HepG2 (cell line): ENCODE results near the gene SMYD5. TPM values are rescaled to one million over a fixed set of nuclear protein-coding genes. Genes with fewer than 3 reads are reported as not detected.

ENCODE experiments used
- FOXA3 ChIP-seq: IDR thresholded peaks from 2 replicates; pipeline ENCODE4 v1.6.1; 2016; ENCODE audit warnings: missing genetic modification reagents, missing compliant biosample characterization
- MEF2D ChIP-seq: sonication (generic); formaldehyde crosslinking; IDR thresholded peaks from 2 replicates; pipeline ENCODE4 v1.5.1; 2020; ENCODE audit warnings: mild to moderate bottlenecking, missing genetic modification reagents
- MXI1 ChIP-seq: IDR thresholded peaks from 3 replicates; pipeline ENCODE4 v1.6.1; 2012; ENCODE audit warnings: low read depth, low read length, inconsistent platforms, borderline replicate concordance
- PPARG ChIP-seq: conservative IDR thresholded peaks from 2 replicates; pipeline ENCODE4 v1.6.1; 2016; ENCODE audit warnings: missing biosample characterization, missing genetic modification reagents
- RAD51 ChIP-seq: fragments of 450-650 bp; IDR thresholded peaks from 2 replicates; pipeline ENCODE4 v1.6.1; 2016; ENCODE audit warnings: borderline replicate concordance
- SCMH1 ChIP-seq: sonication (generic); formaldehyde crosslinking; IDR thresholded peaks from 2 replicates; pipeline ENCODE4 v1.9.0; 2021; ENCODE audit warnings: missing genetic modification reagents, mild to moderate bottlenecking, borderline replicate concordance
- ZMYM4 ChIP-seq: sonication (generic); formaldehyde crosslinking; IDR thresholded peaks from 2 replicates; pipeline ENCODE4 v1.8.1; 2023; ENCODE audit warnings: mild to moderate bottlenecking, missing genetic modification reagents
- ZNF264 ChIP-seq: sonication (generic); formaldehyde crosslinking; IDR thresholded peaks from 2 replicates; pipeline ENCODE4 v1.4.0; 2020; ENCODE audit warnings: missing genetic modification reagents
- ZNF333 ChIP-seq: sonication (generic); formaldehyde crosslinking; IDR thresholded peaks from 2 replicates; pipeline ENCODE4 v1.4.0; 2020; ENCODE audit warnings: mild to moderate bottlenecking, missing genetic modification reagents, borderline replicate concordance
- ZNF496 ChIP-seq: sonication (generic); formaldehyde crosslinking; IDR thresholded peaks from 2 replicates; pipeline ENCODE4 v1.8.1; 2023; ENCODE audit warnings: mild to moderate bottlenecking, moderate library complexity, missing genetic modification reagents; ENCODE audit not compliant: insufficient replicate concordance
- ZNF563 ChIP-seq: sonication (generic); formaldehyde crosslinking; IDR thresholded peaks from 2 replicates; pipeline ENCODE4 v1.8.0; 2022; ENCODE audit warnings: mild to moderate bottlenecking, moderate library complexity, missing genetic modification reagents
- ZNF792 ChIP-seq: IDR thresholded peaks from 2 replicates; pipeline ENCODE4 v1.6.1; 2016
- ZSCAN9 ChIP-seq: IDR thresholded peaks from 2 replicates; pipeline ENCODE4 v1.6.1; 2016; ENCODE audit warnings: borderline replicate concordance
- polyA plus RNA-seq, 8 experiments: library from polyadenylated mRNA; depleted of rRNA in 3 of 8; stranded (reverse) in 7 of 8; unstranded in 1 of 8; fragments of >200 nt; fragmentation: Illumina TruSeq in 4 of 8; extraction: Trizol in 4 of 8; gene quantifications; 2 replicates each; pipeline versions ENCODE4 v1.2.1 to v1.2.3, GENCODE V29; 2011 to 2016; ENCODE audit warnings: low read depth in 4 of 8, missing spikeins in 1 of 8, mixed read lengths in 1 of 8; ENCODE audit not compliant: insufficient read depth in 1 of 8
- total RNA-seq, 5 experiments: library from RNA; depleted of rRNA; stranded (reverse); fragments of >200 nt; fragmentation: Illumina TruSeq; extraction: Trizol; gene quantifications; 2 replicates each; pipeline ENCODE4 v1.2.3, GENCODE V29; 2016; ENCODE audit warnings: low read depth in 1 of 5
- TF ChIP-seq, protein P1 (sequence below), 2 experiments: IDR thresholded peaks; 2 replicates each; pipeline ENCODE4 v1.6.1; 2011 to 2012; ENCODE audit warnings: low read length in 2 of 2, borderline replicate concordance in 1 of 2, low read depth in 1 of 2, mild to moderate bottlenecking in 1 of 2, moderate library complexity in 1 of 2
- TF ChIP-seq, protein P2 (sequence below): sonication (generic); formaldehyde crosslinking; conservative IDR thresholded peaks from 2 replicates; pipeline ENCODE4 v1.4.0; 2020; ENCODE audit warnings: missing genetic modification reagents
- TF ChIP-seq, protein P3 (sequence below): sonication (generic); formaldehyde crosslinking; IDR thresholded peaks from 2 replicates; pipeline ENCODE4 v1.5.0; 2020; ENCODE audit warnings: mild to moderate bottlenecking, missing genetic modification reagents, borderline replicate concordance

Gene SMYD5
- total and polyA plus RNA-seq, 2 of the 13 experiments (the other 11 are each of a cell fraction or from before 2014, with no cell fraction given): 55.8 to 70.4 TPM

DNA sequence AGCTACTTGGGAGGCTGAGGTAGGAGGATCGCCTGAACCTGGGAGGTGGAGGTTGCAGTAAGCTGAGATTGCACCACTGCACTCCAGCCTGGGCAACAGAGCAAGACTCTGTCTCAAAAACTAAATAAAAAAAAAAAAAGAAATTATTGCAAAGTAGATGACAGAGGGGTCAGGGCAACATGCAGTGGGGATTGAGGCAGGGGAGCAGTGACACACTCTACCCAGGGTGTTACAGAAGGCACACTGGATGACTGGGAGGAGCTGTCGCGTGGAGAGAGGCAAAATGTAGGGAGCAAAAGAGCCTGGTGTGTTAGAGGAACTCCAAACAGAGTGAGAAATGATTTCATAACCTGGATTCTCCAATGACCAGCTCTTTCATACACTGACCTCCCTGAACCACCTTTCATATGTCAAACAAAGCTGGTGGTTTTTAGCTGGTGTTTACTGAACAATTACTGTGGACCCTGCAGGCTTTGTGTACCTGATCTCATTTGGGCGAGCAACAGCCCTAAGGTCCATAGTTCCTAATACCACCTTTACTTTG lies 48.1 kb downstream of the SMYD5 start (continued):
- TF ChIP-seq, protein P1, sequence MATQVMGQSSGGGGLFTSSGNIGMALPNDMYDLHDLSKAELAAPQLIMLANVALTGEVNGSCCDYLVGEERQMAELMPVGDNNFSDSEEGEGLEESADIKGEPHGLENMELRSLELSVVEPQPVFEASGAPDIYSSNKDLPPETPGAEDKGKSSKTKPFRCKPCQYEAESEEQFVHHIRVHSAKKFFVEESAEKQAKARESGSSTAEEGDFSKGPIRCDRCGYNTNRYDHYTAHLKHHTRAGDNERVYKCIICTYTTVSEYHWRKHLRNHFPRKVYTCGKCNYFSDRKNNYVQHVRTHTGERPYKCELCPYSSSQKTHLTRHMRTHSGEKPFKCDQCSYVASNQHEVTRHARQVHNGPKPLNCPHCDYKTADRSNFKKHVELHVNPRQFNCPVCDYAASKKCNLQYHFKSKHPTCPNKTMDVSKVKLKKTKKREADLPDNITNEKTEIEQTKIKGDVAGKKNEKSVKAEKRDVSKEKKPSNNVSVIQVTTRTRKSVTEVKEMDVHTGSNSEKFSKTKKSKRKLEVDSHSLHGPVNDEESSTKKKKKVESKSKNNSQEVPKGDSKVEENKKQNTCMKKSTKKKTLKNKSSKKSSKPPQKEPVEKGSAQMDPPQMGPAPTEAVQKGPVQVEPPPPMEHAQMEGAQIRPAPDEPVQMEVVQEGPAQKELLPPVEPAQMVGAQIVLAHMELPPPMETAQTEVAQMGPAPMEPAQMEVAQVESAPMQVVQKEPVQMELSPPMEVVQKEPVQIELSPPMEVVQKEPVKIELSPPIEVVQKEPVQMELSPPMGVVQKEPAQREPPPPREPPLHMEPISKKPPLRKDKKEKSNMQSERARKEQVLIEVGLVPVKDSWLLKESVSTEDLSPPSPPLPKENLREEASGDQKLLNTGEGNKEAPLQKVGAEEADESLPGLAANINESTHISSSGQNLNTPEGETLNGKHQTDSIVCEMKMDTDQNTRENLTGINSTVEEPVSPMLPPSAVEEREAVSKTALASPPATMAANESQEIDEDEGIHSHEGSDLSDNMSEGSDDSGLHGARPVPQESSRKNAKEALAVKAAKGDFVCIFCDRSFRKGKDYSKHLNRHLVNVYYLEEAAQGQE (IDR thresholded peaks at IDR 0.05; ENCODE audit: borderline replicate concordance in 1 of 2, low read depth in 1 of 2, low read length in 2 of 2): no peak
- TF ChIP-seq ZNF563 (CRISPR knock-in tag): no peak
- no peak for TF ChIP-seq ZNF496 (CRISPR knock-in tag)
- TF ChIP-seq ZSCAN9 (CRISPR knock-in tag): peak; percentile 91; the same call in 1 of the 2 replicates
- TF ChIP-seq FOXA3 (CRISPR knock-in tag): peak; percentile 97
- TF ChIP-seq RAD51: no peak
- TF ChIP-seq ZNF792 (CRISPR knock-in tag): peak; percentile 80; the same call in 1 of the 2 replicates
- TF ChIP-seq ZNF264 (CRISPR knock-in tag): peak; percentile 82; the same call in 1 of the 2 replicates
- peak; percentile 61 for TF ChIP-seq ZMYM4 (CRISPR knock-in tag)
- TF ChIP-seq PPARG (CRISPR knock-in tag): peak; percentile 78; the same call in 1 of the 2 replicates
- TF ChIP-seq, protein P2, sequence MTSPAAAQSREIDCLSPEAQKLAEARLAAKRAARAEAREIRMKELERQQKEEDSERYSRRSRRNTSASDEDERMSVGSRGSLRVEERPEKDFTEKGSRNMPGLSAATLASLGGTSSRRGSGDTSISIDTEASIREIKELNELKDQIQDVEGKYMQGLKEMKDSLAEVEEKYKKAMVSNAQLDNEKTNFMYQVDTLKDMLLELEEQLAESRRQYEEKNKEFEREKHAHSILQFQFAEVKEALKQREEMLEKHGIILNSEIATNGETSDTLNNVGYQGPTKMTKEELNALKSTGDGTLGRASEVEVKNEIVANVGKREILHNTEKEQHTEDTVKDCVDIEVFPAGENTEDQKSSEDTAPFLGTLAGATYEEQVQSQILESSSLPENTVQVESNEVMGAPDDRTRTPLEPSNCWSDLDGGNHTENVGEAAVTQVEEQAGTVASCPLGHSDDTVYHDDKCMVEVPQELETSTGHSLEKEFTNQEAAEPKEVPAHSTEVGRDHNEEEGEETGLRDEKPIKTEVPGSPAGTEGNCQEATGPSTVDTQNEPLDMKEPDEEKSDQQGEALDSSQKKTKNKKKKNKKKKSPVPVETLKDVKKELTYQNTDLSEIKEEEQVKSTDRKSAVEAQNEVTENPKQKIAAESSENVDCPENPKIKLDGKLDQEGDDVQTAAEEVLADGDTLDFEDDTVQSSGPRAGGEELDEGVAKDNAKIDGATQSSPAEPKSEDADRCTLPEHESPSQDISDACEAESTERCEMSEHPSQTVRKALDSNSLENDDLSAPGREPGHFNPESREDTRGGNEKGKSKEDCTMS: no peak
- no peak for TF ChIP-seq MEF2D (CRISPR knock-in tag)
- no peak for TF ChIP-seq ZNF333 (CRISPR knock-in tag)
- TF ChIP-seq, protein P3, sequence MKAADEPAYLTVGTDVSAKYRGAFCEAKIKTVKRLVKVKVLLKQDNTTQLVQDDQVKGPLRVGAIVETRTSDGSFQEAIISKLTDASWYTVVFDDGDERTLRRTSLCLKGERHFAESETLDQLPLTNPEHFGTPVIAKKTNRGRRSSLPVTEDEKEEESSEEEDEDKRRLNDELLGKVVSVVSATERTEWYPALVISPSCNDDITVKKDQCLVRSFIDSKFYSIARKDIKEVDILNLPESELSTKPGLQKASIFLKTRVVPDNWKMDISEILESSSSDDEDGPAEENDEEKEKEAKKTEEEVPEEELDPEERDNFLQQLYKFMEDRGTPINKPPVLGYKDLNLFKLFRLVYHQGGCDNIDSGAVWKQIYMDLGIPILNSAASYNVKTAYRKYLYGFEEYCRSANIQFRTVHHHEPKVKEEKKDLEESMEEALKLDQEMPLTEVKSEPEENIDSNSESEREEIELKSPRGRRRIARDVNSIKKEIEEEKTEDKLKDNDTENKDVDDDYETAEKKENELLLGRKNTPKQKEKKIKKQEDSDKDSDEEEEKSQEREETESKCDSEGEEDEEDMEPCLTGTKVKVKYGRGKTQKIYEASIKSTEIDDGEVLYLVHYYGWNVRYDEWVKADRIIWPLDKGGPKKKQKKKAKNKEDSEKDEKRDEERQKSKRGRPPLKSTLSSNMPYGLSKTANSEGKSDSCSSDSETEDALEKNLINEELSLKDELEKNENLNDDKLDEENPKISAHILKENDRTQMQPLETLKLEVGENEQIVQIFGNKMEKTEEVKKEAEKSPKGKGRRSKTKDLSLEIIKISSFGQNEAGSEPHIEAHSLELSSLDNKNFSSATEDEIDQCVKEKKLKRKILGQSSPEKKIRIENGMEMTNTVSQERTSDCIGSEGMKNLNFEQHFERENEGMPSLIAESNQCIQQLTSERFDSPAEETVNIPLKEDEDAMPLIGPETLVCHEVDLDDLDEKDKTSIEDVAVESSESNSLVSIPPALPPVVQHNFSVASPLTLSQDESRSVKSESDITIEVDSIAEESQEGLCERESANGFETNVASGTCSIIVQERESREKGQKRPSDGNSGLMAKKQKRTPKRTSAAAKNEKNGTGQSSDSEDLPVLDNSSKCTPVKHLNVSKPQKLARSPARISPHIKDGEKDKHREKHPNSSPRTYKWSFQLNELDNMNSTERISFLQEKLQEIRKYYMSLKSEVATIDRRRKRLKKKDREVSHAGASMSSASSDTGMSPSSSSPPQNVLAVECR (CRISPR knock-in tag): peak; percentile 77; the same call in 1 of the 2 replicates
- TF ChIP-seq MXI1: peak; percentile 22; the same call in 1 of the 3 replicates
- no peak for TF ChIP-seq SCMH1
